ENCODE results near the gene BIVM. TPM values are rescaled to one million over a fixed set of nuclear protein-coding genes. Genes with fewer than 3 reads are reported as not detected.

The BIVM gene
- total RNA-seq, 2 experiments from 2014 or later, result 17.3 to 18.4 TPM

- Mint-ChIP-seq H3K36me3 (ENCODE audit: low read depth) (peaks cover 12% of the 10 kb centered on the region), H3K27me3 (no peaks in the 10 kb centered on the region), H3K27ac (no peak overlapping the region), H3K4me1 (ENCODE audit: low read depth) (peaks cover under 1% of the 10 kb centered on the region), H3K4me3 (no peak overlapping the region), H3K9me3 (no peaks in the 10 kb centered on the region)
- no peak for DNase-seq
- no peak for ATAC-seq
- no peak for TF ChIP-seq CTCF (IDR thresholded peaks at IDR 0.05)
- intact Hi-C loops (cut with micrococcal nuclease), result no loop called here
- ChIA-PET POLR2A (no interaction called here), CTCF (interaction anchor here (3.5 kb wide), 1 partner anchor 10 kb away, joined by 20 read pairs; no protein-coding TSS in a partner anchor)
Measured at GRCh38 chr13:102879793-102880499, 81.0 kb downstream of the BIVM start.

- no peak for TF ChIP-seq CTCF (IDR thresholded peaks at IDR 0.05)
- no peak for ATAC-seq
- CTCF ChIA-PET, result interaction anchor here (1.3 to 3.5 kb wide), 2 partner anchors 12 to 15 kb away, joined by 3 to 20 read pairs; no protein-coding TSS in a partner anchor
Measured at GRCh38 chr13:102881819-102882686, 83.1 kb downstream of the BIVM start.

More at GRCh38 chr13:102881819-102882686, 83.1 kb downstream of the BIVM start:
- Mint-ChIP-seq H3K27ac (no peak overlapping the region), H3K4me1 (ENCODE audit: low read depth) (no peaks in the 10 kb centered on the region), H3K9me3 (no peaks in the 10 kb centered on the region), H3K36me3 (ENCODE audit: low read depth) (no peaks in the 10 kb centered on the region), H3K4me3 (no peak overlapping the region), H3K27me3 (no peaks in the 10 kb centered on the region)
- POLR2A ChIA-PET, result interaction anchor here (1.0 kb wide), 1 partner anchor 11 kb away, joined by 3 read pairs; no protein-coding TSS in a partner anchor
- no peak for DNase-seq
- intact Hi-C loops (cut with micrococcal nuclease), result no loop called here

Other genes with a start within 250 kb of the BIVM start
- 10 to 100 TPM; 70.3 to 70.8 TPM for gene TPP2, start 202.1 kb upstream of the BIVM start, total RNA-seq
- not detected for gene METTL21C, start 104.1 kb upstream of the BIVM start, total RNA-seq
- gene TEX30, start 25.3 kb upstream of the BIVM start, total RNA-seq, result 10 to 100 TPM; 30.5 to 32.8 TPM
- 1 to 10 TPM; 3.4 to 4.2 TPM for gene POGLUT2, start 143 bp upstream of the BIVM start, total RNA-seq
- 10 to 100 TPM; 59.4 to 66.5 TPM for gene ERCC5, start 46.9 kb downstream of the BIVM start, total RNA-seq

Measured in activated CD8-positive, alpha-beta T cell treated with anti-CD3 and anti-CD28 coated beads for 36 hours (primary cell).